HG02571 (cell line): Measurements from ENCODE around the gene DRAM2.
"Not testable (repeated sequence)": the region's sequence is repeated elsewhere in the genome, so short reads cannot be mapped to it uniquely, and the experiment has no call there.

ENCODE experiments used
- ATAC-seq: cut with Tn5 transposase; IDR thresholded peaks from one replicate; pipeline ENCODE4 v1.9.1; 2021; ENCODE audit warnings: mild to moderate bottlenecking, moderate library complexity; ENCODE audit not compliant: unreplicated experiment

DRAM2 gene

DNA sequence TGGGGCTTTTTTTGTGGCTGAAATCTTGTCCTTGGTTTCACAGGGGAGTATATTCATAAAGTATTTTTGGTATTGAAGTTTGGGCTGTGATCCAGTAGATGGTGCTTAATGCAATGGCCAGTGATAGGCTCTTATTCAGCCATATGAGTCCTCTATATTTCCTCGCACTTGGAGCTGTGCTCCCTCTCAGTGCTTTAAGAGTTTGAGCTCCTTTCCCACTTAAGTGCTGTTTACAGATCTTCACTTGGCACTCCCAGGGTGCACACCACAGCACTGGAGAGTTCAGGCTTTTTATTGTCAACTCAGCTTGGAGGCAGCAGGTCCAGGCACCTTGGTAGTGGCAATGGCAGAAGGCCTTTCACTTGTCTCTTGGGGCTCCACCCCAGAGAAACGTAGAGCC is 54.9 kb downstream of the DRAM2 start:
- no peak for ATAC-seq

DNA sequence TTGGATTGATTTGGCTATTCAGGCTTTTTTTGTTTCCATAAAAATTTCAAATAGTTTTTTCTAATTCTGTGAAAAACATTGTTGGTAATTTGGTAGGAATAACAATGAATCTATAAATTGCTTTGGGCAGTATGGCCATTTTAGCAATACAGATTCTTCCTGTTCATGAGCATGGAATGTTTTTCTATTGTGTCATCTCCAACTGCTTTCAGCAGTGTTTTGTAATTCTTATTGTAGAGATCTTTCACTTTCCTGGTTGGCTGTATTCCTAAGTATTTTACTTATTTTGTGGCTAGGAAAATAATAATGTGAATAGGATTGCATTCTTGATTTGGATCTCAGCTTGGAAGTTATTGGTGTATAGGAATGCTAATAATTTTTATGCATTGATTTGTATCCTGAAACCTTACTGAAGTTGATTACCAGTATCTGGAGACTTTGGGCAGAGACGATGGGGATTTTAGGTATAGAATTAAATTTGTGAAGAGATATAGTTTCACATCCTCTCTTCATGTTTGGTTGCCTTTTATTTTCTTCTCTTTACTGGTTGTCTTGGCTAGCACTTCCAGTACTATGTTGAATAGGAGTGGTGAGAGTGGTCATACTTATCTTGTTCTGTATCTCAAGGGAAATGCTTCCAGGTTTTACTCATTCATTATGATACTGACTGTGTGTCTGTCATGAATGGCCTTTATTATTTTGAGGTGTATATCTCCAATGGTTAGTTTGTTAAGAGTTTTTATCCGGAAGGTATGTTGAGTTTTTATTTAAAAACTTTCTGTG is 57.3 kb downstream of the DRAM2 start:
- no peak for ATAC-seq

DNA sequence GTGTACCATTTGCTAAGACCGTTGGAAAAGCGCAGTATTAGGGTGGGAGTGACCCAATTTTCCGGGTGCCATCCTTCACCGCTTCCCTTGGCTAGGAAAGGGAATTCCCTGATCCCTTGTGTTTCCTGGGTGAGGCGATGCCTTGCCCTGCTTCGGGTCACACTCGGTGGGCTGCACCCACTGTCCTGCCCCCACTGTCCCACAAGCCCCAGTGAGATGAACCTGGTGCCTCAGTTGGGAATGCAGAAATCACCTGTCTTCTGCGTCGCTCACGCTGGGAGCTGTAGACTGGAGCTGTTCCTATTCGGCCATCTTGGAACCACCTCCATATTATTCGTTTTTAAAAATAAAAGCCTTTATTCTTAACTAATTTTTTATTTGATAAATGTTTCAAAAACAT is 60.6 kb downstream of the DRAM2 start:
- not testable (repeated sequence) for ATAC-seq

DNA sequence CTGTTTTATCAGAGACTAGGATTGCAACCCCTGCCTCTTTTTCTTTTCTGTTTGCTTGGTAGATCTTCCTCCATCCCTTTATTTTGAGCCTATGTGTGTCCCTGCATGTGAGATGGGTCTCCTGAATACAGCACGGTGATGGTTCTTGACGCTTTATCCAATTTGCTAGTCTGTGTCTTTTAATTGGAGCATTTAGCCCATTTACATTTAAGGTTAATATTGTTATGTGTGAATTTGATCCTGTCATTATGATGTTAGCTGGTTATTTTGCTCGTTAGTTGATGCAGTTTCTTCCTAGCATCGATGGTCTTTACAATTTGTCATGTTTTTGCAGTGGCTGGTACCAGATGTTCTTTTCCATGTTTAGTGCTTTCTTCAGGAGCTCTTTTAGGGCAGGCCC is 62.6 kb downstream of the DRAM2 start:
- ATAC-seq, result not testable (repeated sequence)
